LHCN-M2 (cell line): ENCODE data around the gene FEV. TPM values are rescaled to one million over a fixed set of nuclear protein-coding genes. Genes with fewer than 3 reads are reported as not detected.

ENCODE experiments used
- DNase-seq: peaks from one replicate; pipeline ENCODE4 v3.0.0-alpha.2; 2012; ENCODE audit warnings: low read depth
- total RNA-seq: library from RNA; depleted of rRNA; stranded (reverse); fragments of >200 nt; gene quantifications from 2 replicates; pipeline ENCODE4 v1.2.3, GENCODE V29; 2014

Gene FEV
- total RNA-seq, 1 experiment from 2014 or later: not detected

DNA sequence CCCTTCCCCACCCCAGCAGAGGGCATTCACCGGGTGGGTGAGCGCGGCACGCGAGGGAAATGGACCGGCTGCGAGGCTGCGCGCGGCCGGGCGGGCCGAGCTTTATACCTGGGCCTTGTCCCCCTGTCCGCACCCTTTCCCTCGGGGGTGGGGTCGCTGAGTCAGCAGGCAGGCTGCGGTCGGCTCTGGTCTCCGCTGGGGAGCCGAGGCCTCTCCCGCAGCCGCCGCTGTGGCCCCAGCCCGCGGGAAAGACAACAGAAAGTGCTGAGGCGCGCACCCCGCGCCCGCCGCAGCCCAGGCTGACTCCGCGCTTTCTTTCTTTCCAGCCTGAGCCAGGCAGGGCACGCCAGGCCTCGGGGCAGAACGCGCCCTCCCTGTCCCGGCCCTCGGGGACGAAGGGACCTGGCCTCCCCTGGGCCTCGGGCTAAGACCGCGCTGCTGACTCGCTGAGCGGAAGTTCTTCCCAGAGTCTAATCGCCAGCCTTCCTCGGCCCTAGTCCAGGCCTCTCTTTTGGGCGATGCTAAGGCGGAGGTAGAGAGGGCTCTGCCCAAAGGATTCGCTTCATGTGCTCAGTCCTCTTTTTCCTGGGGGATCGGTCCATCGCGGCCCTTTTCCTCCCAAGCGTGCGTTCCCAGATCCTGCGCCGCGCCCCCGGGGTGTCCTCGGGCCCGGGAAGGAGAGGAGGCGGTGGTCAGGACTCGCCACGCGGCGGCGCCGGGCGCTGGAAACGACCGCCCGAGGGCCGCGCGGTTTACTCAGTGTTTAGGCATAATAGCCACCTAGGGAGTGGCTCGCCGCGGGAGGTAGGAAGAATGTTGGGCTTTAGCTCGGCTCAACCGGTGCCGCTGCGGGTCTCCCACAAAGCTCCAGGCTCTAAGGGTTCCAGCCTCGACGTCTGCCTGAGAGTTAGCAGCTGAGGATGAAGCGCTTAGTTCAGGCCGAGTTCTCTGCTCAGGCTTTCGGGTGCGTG lies 8.6 kb upstream of the FEV start, which contains the start of gene CRYBA2:
Gene CRYBA2, minus strand, starts transcription at position 78 of the 971 bp plus-strand sequence. CDS start 246 bp downstream, outside the sequence.
- DNase-seq: no peak

DNA sequence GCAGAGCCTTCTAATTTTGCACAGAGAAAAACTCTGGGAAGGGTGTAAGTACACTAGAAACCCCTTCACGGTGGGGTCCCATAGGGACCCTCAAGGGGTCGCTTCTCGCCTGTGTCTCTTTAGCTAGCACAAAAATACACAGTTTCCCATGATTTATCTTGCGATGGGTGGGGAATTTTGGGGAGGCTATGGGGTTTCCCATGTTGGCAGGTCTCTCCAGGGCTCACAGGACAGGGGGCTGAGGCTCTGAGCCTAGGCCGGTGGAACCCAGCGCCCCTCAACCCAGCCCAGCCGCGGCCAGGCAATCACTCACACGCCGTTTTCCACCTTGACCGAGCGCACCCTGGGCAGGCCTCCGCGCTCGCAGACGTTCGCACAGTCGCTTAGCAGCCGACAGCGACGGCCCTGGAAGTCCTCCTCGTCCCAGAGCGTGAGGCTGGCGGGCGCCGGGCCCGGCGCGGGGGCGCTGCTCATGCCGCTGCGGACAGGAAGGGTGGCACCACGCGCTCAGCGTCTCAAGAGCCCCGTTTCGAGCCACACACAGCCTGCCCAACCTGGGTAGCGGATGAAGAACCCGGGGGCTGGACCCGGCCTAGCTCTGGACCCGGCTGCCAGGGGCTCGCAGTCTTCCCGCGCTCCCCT lies 7.8 kb upstream of the FEV start:
- no peak for DNase-seq

DNA sequence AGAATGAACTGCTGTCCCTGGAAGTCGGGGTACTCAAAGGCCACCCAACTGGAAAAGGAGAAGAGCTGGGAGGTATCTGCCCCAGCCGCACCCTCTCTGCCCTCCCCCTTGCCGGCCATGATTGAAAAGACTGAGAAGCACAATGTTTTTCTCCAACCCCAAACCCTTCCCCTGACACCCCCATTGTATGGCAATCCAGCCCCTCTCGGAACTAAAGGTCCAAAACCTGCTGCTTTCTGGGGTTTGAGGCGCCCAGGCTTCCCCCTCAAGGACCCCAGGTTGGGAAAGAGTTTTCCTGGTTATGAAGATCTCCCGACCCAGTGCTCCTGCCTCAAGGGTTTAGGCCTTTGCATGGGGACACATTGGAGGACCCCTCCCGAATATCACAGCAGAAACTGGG lies 7.2 kb upstream of the FEV start:
- no peak for DNase-seq

DNA sequence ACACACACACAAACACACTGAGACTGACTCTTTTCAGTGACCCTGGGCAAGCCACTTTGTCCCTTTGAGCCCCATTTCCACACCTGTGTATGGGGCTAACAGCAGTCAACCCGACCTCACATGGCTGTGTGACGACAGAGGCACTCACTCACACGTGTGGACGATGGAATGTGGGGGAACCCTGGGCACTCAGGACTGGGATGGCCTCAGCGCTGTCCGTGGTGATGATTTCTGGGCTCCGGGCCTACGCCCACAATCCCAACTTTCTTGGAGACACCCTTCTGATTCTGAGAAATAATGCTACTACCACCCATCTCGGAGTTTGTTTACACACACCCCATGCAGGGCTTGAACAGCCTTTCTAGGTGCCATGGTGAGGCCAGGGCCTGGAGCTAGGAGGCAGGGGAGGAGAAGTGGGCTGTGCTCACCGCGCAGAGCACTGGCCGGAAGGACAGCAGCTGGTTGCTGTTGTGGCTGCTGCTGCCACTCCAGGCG lies 6.7 kb upstream of the FEV start:
- DNase-seq: peak; percentile 43

DNA sequence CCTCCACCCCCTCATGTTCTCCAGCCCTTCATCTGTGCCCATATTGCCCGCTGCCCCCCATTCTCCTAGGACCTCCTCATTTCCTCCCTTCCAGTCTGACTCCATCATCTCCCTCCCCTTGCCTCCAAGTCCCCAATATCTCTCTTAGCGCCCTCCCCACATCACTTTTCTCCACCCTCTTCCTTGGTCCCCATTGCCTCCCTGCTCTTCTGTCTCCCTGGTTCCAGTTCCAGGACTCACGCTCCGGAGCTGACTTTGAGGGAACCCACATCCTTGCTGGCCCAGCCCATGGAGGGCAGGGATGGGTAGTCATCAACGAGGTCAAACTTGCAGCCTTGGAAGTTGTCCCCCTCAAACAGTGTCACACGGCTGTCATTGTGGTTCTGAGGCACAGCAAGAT lies 5.6 kb upstream of the FEV start:
- DNase-seq: no peak

DNA sequence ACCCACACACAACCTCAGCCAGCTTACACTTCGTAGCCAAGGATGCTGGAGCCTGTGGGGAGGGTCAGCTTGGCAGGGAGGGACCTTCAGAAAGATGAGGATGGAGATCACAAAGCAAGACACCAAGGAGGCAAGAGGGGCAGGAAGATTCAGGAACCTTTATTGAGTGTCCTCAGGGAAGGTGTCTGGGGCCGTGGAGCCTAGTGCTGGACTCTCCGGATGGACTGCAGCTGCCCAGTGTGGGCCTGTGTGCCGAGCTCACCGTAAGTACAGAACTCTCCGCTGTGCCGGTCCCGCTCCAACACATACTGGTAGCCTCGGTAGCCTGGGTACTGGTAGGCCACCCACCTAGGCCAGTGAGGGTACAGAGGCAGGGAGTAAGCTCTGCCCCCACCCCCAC lies 5.1 kb upstream of the FEV start:
- DNase-seq: no peak

DNA sequence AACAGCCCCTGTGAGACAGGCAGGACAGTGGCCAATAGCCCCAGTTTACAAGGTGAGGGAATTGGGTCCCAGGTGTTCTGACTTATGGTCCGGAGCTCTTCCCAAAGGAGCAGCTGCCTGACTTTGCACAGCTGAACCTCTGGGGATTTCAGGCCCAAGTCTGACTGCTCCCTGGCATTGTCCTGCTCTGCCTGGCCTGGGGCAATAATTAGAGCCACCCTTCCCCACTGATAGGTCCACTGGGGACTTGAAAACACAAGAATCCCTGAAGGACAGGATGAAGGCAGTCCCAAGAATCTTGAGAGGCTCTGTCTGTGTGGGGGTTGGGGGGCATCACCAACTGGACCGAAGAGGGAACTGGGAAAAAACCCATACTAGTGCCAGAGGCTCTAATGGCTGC lies 3.7 kb upstream of the FEV start:
- DNase-seq: no peak

DNA sequence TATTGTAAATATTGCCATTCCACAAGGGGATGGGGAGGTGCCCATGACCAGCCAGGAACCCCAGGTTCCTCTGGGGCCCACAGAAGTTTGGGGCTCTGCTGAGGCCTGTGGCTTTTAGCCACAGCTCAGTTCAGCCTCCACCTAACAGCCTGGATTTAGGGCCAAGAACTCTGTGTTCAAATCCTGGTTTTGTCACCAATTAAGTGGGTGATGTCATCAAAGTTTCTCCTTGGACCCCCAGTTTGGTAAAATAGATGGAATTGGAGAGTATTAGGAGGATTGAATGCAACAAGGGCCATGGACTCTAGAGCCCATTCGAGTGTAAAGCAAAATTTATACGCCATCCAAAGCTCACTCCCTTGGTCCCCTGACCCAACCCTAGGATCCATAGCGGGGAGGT lies 3.2 kb upstream of the FEV start:
- no peak for DNase-seq

DNA sequence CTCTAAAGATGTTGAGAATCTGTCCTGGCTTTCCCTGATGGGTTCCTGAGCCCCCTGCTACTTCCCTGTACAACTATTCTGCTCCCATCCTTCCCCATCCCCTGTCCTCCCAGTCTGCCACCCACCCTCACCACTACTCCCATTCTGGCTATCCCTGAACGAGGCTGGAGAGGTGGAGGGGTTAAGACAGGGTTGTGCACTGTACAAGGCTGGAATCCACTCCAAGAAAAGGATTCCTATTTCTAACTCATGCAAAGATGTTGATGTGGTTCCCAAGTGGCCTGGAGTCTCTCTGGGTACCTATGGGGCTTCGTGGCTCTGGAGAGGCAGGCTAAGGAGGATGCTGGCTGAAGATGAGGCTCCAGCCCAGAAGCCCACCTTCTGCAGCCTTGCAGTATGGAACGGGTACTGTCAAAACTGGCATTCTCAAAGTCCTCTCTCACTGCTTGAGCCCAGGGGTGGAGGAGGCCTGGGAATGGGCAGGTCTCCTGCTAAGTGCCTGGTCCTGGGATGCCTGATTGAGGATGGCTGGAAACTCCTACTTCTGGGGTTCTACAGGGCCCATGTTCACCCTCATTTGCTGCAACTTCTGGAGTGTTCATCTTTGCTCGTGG lies 1.3 kb upstream of the FEV start:
- DNase-seq: no peak

DNA sequence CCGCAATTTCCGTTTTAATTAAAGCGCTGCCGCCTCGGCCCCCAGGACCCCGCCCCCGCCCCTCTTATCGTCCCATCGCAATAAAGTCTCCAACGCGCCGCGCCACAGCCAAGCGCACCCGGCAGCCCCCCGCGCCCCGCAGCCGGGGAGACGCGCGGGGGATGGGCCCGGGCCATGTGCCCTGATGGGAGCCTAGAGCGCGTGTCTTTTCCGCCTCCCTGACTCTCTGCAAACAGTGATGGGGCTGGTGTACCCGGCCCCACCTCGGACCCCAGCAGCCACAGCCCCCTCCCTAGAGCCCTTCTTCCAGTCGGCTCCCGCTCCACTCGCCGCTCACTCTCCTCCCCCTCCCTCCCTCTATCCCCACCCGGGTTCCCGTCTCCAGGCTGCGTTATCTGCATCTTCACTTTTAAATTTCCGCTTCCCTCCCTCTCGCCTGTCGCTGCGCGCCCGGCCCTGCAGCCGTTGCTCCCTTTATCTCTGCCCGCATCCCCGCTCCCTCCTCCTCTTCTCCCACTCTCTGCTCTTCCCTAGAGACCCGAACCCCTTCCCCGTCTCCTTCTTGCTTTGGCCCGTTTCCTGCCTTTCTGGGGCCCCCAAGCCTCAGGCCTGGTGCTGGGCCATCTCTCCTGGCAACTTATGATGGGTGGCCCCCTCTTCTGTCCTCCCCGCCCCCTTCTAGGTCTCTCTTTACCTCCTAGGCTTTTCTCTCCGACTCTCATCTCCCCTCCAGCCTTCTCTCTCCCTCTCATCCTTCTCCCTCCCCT lies 524 bp upstream of the FEV start:
- DNase-seq: no peak

DNA sequence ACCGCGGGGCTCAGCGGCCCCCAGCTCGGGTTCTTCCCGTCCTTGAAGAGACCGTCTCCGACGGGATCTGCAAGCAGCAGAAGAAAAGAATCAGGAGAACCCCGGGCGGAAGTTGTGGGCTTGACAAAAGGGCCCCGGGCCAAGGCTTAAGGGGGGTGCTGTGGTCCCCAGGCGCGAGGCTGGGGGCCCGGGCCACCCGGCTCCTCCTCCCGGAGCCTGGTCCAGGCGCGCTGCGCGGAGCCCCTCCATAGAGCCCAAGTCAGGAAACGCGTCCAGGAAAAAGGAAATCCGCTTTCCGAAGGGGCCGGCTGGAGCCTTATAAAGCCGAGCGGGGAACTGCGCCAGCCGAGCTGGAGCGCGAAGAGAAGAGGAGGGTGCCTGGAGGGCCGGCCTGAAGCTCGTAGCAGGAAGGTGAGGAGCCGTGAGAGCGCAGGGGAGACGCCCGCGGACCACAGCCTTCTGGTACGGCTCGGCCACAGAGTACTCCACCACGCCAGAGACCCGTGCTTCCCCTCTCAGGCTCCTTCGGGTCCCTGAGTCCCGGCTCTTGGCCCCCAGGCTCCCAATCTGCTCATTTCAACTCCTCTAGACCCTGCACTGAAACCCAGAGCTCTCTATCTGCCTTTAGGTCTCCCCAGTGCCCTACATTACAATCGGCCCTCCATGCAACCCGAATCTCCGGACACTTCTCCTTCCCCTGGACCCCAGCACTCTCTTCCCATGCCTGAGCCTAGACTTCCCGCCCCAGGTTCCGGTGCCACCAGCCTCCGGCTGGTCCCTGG lies 554 bp downstream of the FEV start:
- DNase-seq: no peak

DNA sequence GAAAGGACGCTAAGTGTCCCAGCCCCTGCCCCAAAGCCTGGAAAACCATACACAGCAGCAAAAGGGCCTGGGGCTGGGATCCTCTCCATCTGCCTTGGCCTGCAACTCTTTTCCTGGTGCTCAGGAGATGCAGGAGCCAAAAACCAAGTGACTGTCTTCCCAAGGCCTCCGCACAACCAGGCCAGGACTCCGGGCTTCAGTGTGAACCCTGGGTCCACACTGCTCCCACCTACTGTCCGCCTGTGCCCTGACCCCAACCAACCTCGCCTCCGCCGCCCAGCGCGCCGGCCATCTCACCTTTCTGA lies 1.1 kb downstream of the FEV start:
- DNase-seq: no peak

DNA sequence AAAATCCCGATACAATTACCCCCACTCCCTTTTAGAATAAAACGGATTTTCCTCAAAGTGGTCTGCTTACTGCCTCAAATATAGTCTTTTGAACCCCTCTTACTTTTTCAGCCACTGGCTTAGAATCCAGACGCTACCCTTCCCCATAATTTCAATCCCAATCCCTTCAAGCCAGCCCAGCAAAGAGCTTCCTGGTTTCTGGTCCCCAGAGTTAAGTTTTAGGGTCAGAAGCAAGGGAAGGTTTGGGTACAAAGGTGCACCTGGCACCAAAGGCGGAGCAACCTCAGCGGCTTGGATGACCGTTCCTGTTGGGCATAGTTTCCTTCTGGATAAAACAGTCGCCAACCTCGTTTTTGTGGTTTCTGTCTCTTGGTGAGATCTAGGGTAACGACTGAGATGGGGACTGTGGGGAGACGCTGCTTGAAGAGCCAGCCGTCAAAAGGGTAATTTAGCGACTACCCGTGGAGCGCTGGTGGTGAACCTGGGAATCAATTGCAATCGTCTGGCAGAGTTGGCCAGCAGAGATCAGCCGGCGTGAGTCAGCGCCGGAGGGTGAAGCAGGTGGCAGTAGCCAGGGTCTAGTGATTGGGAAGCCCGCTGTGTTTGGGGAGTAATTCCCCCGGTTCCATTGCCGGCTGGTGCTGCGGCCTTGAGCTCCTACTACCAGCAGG lies 1.6 kb downstream of the FEV start:
- no peak for DNase-seq

DNA sequence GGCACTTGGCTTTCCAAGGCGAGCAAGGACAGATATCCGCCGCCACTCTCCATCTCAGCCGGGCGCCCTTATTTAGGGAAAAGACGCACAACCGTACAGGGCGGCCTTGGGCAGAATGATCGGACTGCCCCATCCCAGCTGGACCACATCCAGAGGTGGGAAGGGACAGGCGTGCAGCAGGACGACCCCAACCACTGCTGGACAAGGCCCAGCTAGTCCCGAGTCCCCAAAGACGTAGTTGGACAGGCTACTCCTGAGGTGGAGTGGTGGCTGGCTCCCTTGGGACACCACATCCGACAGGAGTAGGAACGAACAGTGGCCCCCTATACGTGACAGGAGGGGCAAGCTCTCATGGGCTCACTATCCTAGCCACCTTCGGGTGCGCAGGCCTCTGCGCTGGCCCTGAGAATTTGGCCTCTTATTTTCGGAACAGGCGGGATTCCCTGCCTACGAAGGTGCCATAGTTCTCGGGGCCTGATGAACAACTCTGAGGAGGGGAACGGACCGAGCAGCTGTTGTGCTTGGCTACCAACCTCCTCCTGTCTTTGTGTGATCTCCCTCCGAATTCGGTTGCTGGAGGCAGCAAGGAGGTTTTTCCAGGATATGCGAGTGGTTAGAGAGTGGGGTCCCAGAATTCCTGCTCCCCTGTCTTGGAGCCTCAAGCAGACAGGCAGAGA lies 2.3 kb downstream of the FEV start:
- no peak for DNase-seq

DNA sequence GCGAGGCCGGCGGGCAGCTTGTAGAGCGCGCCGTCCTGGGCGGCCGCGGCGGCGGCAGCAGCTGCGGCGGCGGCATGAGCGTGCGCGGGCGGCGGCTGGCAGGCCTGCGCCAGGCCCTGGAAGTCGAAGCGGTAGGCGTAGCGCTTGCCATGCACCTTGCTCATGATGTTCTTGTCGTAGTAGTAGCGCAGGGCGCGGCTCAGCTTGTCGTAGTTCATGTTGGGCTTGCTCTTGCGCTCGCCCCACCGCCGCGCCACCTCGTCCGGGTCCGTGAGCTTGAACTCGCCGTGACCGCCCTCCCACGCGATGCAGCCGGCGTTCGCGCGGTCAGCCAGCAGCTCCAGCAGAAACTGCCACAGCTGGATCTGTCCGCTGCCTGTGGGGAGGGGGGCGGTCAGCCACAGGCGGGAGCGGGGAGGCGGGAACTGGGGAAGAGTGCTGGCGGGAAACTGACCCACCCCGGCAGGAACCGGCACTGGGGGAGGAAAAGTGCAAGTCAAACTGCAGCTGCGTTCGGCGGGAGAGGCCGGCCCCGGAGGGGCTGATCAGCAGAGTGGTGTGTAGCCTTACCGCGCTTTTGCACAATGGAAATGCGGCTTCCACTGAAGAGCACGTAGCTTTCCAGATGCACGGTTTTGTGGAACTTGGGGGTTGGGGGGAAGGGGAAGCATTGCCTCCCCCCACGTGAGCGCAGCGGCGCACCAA lies 3.0 kb downstream of the FEV start:
- no peak for DNase-seq

DNA sequence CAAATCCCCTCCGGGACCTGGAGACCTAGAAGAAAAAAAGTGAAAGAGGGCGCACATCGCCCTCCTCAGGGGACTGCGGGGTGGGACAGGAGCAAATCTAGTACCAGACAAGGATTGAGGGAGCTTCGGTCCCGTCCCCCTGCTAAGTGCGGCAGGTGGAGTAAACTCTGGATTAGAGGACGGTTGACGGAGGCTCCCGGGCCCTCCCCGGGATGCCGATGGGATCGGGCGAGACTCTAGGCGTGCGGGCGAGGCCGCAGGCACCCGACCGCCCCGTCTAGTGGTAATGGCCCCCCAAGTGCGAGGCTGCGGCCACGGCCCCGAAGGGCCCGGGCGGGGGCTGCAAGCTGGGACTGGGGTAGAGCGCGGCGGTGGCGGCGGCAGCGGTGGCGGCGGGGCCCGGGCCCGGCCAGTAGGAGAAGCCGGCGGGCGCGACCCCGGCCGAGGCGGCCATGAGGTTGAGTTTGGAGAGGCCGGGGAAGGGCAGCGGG lies 3.5 kb downstream of the FEV start:
- no peak for DNase-seq

DNA sequence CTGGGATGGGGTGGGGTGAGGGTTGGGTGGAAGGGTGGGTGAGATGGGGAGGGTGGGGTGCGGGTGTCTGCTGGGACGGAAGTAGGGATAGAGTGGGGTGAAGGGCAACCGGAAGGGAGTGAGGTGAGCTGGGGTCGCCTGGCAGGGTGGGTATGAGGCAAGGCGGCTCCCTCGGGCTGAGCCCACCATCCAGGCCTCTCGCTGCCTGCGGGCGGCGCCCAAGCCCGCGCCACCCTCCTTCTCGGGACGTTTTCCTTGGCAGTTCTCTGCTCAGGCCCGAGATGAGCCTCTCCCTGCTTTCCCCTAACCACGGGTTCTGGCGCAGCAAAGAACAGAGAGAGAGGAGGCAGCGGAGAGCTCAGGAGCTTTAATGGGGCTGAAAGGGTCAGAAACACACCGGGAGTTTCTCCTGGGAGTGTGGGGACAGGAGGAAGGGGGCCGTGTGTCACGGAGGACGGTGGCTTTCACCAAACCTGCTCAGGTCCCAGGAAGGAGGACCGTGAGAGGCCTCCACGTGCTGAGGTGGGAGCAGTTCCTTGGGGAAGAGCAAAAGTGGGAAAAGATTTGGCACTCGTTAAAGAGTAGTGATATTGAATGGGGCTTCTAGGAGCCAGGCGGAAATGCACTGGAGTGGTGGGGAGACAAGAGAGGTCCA lies 4.1 kb downstream of the FEV start:
- no peak for DNase-seq
